Coronary artery (tissue), 2 donors: ENCODE results near the gene RIOX2.

Source experiments
- DNase-seq: peaks from one replicate; pipeline ENCODE4 v3.0.0-alpha.2; 2017; ENCODE audit warnings: low spot score
- H3K27ac ChIP-seq, 2 donors: fragments of 200-600 bp; sonication (generic); one replicate each; pipeline ENCODE4 v1.5.1; 2016 to 2019
- H3K4me3 ChIP-seq: fragments of 200-600 bp; sonication (generic); 2 replicates; pipeline ENCODE4 v1.5.1; 2016; ENCODE audit warnings: mild to moderate bottlenecking, moderate library complexity
- TF ChIP-seq, protein P1 (sequence below): fragments of 200-600 bp; sonication (generic); IDR thresholded peaks from one replicate; pipeline ENCODE4 v1.5.1; 2019; ENCODE audit warnings: antibody characterized with exemption

The RIOX2 gene

DNA sequence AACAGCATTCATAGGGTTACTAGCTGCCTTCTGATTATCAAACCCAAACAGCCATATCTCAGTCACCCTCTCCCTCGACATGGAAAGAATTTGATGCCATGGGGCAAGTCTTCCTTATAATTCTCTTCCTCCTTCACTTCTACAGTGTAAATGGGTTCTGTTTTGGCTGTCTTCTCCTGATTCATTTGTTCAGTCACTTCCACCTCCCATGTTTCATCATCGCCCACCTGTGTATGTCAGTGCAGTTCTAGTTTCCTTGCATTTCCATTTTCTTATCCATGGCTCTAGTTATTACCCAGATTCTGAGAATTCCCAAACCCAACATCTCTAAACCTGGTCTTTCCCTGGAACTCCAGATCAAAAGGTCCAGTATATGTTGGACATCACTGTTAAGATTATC is 41.0 kb downstream of the RIOX2 start:
- no peak for DNase-seq
- TF ChIP-seq, protein P1, sequence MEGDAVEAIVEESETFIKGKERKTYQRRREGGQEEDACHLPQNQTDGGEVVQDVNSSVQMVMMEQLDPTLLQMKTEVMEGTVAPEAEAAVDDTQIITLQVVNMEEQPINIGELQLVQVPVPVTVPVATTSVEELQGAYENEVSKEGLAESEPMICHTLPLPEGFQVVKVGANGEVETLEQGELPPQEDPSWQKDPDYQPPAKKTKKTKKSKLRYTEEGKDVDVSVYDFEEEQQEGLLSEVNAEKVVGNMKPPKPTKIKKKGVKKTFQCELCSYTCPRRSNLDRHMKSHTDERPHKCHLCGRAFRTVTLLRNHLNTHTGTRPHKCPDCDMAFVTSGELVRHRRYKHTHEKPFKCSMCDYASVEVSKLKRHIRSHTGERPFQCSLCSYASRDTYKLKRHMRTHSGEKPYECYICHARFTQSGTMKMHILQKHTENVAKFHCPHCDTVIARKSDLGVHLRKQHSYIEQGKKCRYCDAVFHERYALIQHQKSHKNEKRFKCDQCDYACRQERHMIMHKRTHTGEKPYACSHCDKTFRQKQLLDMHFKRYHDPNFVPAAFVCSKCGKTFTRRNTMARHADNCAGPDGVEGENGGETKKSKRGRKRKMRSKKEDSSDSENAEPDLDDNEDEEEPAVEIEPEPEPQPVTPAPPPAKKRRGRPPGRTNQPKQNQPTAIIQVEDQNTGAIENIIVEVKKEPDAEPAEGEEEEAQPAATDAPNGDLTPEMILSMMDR, result no peak
- H3K27ac ChIP-seq, result no peak overlapping the region
- no peak overlapping the region for H3K4me3 ChIP-seq

DNA sequence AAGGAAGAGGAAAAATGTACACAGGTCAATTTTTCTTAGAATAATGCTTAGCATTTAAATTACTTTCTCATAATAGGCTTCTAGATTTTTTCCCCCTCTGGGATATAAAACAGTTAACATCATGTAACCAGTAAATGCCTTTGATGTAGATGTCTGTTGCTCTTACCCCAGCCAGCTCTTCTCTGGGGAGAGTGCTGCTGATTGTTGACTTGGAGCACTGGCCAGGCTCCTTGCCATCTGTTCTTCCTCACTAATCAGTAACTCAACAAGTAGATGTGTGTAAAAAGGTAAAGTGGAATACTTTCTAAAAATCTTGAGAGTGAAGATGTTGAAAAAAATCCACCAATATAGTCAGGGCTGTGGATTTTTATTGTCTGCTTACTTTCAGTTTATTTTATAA is 42.2 kb downstream of the RIOX2 start:
- TF ChIP-seq, protein P1, result no peak

DNA sequence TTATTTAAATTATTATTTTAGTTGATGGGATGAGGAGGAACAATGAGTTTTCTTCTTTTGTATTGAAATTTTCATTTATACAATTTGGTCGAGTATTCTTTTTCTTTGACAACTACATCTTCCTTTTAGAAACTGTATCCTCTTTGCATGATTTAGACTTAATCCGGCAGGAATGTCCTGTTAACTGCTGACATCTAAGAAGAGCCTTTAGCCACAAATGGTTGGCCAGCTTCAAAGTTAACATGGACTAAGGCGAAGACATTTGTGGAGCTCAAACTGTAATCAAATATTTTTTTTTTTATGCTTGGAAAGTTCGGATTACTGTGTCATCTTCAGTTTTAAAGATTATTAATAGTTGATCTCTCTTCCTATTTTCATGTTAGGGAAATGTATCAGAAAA is 43.2 kb downstream of the RIOX2 start:
- TF ChIP-seq, protein P1, result no peak
- Histone ChIP-seq H3K4me3 (no peak overlapping the region), H3K27ac (no peak overlapping the region)
- DNase-seq, result no peak

More for the DNA sequence above, 42.2 kb downstream of the RIOX2 start:
- Histone ChIP-seq H3K4me3 (no peak overlapping the region), H3K27ac (no peak overlapping the region)
- no peak for DNase-seq

DNA sequence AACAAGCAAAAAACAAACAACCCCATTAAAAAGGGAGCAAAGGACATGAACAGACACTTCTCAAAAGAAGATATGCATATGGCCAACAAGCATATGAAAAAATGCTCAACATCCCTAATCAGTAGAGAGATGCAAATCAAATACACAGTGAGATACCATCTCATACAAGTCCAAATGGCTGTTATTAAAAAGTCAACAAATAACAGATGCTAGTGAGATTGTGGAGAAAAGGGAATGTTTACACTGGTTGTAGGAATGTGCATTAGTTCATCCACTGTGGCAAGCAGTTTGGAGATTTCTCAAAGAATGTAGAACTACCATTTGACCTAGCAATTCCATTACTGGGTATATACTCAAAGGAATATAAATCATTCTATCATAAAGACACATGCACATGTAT is 44.5 kb downstream of the RIOX2 start:
- TF ChIP-seq, protein P1, result no peak
- DNase-seq, result no peak
- Histone ChIP-seq H3K4me3 (no peak overlapping the region), H3K27ac (no peak overlapping the region)

DNA sequence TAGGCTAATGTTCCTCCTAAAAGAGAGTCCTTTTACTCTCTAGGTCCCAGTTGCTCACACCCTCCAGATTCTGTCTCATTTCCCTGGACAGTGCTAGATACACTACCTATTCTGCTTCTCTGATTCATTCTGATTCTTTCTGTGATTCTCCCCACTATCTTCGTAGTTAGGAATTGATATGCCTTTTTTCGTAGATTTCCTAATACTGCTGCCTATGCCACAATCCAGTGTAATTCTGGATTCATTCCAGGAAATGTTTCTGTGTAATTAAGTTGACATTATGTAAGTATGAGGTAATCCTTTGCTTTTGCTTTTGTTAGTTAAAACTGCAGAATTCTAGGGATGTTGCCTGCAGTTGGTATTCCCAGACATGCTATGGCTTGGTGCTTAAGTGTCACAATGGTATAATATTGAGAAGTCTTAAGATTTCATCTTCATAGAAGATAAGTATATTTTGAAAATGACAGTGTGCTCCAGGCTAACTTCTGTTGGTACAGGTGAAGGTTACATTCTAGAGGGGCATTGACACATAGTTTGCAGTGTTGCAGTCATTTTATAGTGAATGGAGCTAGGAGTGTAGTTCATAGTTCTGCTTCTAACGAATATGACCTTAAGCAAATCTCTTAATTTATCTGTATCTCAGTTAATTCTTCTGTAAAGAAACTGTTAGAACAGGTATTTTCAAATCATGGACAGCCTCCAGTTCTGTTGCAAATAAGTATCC is 54.3 kb downstream of the RIOX2 start:
- TF ChIP-seq, protein P1, result no peak
- no peak for DNase-seq
- Histone ChIP-seq H3K4me3 (no peak overlapping the region), H3K27ac (no peak overlapping the region)

DNA sequence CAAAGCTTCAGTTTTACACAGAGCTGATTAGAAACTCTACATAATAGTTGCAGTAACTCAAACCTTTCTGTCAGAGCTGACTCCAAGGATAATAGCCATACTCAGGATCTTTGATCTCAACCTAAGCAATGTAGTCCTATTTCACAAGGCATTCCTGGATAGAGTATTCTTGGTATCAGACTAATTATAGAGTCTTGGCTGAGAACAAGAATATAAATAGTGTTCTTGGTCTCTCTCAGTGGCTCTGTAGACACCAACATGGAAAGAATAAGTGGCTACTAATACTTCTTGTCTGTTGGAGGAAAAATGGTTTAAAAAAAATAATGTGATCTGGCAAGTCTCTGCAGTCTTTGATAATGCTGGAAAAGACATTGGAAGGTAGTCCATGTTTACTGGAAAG is 55.7 kb downstream of the RIOX2 start:
- Histone ChIP-seq H3K27ac (no peak overlapping the region), H3K4me3 (no peak overlapping the region)

DNA sequence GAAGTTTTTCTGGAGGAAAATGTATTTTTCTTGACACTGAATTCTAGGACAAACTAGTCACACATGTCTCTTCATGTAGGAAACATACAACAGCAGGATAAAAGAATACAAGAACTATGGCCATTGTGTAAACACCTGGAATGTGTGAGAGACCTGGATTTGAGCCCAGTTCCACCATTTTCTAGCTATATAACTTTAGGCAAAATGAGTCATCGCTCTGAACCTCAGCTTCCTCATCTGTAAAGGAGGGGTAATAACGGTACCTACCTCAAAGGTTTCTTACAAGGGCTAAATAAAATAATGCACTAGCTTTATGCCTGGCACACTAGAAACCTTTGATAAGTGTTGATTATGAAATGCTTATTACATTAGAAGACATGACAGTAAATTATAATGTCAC is 57.8 kb downstream of the RIOX2 start:
- TF ChIP-seq, protein P1, result no peak
- H3K4me3 ChIP-seq, result no peak overlapping the region
- no peak for DNase-seq
- no peak overlapping the region for H3K27ac ChIP-seq

More for the DNA sequence above, 55.7 kb downstream of the RIOX2 start:
- no peak for DNase-seq
- TF ChIP-seq, protein P1, result no peak
